ENCODE results near the gene TBL3.

DNA sequence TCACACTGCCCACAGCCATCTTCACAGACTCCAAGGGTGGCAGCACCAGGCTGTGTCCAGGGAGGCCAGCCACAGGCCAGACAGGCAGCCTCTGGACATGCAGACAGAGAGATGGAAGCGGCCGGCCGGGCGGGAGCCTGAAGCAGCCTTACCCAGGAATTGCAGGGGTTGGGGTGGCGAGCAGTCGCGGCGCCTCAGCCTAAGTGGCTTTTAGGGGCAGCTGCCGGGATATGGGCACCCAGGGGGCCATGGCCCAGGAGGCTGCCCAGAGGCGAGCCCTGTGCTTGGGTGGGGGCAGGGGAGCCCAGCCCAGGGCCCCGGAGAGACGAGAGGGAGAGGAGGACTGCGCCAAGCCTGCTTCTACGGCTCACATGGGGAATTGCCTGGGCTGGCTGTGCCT is 53.4 kb downstream of the TBL3 start:
- TF ChIP-seq, protein P1, sequence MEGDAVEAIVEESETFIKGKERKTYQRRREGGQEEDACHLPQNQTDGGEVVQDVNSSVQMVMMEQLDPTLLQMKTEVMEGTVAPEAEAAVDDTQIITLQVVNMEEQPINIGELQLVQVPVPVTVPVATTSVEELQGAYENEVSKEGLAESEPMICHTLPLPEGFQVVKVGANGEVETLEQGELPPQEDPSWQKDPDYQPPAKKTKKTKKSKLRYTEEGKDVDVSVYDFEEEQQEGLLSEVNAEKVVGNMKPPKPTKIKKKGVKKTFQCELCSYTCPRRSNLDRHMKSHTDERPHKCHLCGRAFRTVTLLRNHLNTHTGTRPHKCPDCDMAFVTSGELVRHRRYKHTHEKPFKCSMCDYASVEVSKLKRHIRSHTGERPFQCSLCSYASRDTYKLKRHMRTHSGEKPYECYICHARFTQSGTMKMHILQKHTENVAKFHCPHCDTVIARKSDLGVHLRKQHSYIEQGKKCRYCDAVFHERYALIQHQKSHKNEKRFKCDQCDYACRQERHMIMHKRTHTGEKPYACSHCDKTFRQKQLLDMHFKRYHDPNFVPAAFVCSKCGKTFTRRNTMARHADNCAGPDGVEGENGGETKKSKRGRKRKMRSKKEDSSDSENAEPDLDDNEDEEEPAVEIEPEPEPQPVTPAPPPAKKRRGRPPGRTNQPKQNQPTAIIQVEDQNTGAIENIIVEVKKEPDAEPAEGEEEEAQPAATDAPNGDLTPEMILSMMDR (IDR thresholded peaks at IDR 0.05): no peak
- no peak for TF ChIP-seq ZFX (IDR thresholded peaks at IDR 0.05; ENCODE audit: borderline replicate concordance)
